Measurements from ENCODE around the gene LTBP1. TPM values are rescaled to one million over a fixed set of nuclear protein-coding genes. Genes with fewer than 3 reads are reported as not detected.

Gene LTBP1
- total RNA-seq, 3 donors from 2014 or later (not counting 1 experiment from before 2014, with no cell fraction given) = 1.7 to 4.7 (median 3.5) TPM

GRCh38 chr2:33435518-33435917, 488.8 kb downstream of the LTBP1 start:
- WGBS (ENCODE audit: insufficient coverage) = 90% methylated on average over 7 of the region's 8 CpGs
- no peak for DNase-seq
- Mint-ChIP-seq H3K9me3 (no peaks in the 10 kb centered on the region), H3K36me3 (no peaks in the 10 kb centered on the region), H3K4me3 (no peak overlapping the region), H3K27ac (no peak overlapping the region), H3K27me3 (ENCODE audit: low read depth in 2 of 2) (peaks cover 15 to 28% of the 10 kb centered on the region in 2 donors), H3K4me1 (no peaks in the 10 kb centered on the region)
- Histone ChIP-seq H3K9me3 (ENCODE audit: control insufficient read depth, insufficient read depth, low read length) (no peaks in the 10 kb centered on the region), H3K36me3 (ENCODE audit: control insufficient read depth, insufficient read depth, low read length) (no peaks in the 10 kb centered on the region), H3K4me1 (ENCODE audit: control insufficient read depth, insufficient read depth, low read length) (no peaks in the 10 kb centered on the region), H3K4me3 (ENCODE audit: low read length) (no peak overlapping the region), H3K27me3 (ENCODE audit: control insufficient read depth, insufficient read depth, low read length) (no peaks in the 10 kb centered on the region), H3K27ac (ENCODE audit: low read length) (no peak overlapping the region)
- ATAC-seq = no peak
- TF ChIP-seq CTCF (IDR thresholded peaks at IDR 0.05) = no peak
- intact Hi-C loops (cut with micrococcal nuclease) = no loop called here

DNA sequence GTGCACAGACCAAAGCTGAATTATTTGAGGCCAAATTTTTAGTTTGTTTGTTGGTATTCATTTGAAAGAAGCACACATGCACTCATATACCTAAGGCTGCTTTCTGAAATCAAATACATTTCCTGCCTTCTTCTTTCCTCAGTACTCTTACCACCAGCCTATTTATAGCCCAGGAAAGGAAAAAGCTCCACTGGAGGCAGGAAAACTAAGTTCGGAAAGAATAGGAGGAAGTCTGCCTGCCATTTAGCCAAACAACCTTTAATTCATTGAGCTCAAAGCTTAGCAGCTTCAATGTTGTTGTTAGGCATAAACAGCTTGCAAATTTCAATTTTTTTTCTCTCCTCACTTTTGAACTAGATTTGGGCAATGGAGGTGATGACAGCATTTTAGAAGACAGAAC, 489.3 kb downstream of the LTBP1 start:
- Histone ChIP-seq H3K36me3 (ENCODE audit: control insufficient read depth, insufficient read depth, low read length) (no peaks in the 10 kb centered on the region), H3K27me3 (ENCODE audit: control insufficient read depth, insufficient read depth, low read length) (no peaks in the 10 kb centered on the region), H3K4me3 (ENCODE audit: low read length) (no peak overlapping the region), H3K27ac (ENCODE audit: low read length) (no peak overlapping the region), H3K4me1 (ENCODE audit: control insufficient read depth, insufficient read depth, low read length) (no peaks in the 10 kb centered on the region), H3K9me3 (ENCODE audit: control insufficient read depth, insufficient read depth, low read length) (no peaks in the 10 kb centered on the region)
- Mint-ChIP-seq H3K27ac (no peak overlapping the region), H3K9me3 (no peaks in the 10 kb centered on the region), H3K4me1 (no peaks in the 10 kb centered on the region), H3K27me3 (ENCODE audit: low read depth in 2 of 2) (peaks cover 15 to 28% of the 10 kb centered on the region in 2 donors), H3K36me3 (no peaks in the 10 kb centered on the region), H3K4me3 (no peak overlapping the region)
- intact Hi-C loops (cut with micrococcal nuclease) = no loop called here
- ATAC-seq (no peak), DNase-seq (no peak)
- TF ChIP-seq CTCF (IDR thresholded peaks at IDR 0.05) = no peak
- 33% methylated on average over 1 of the region's 1 CpG for WGBS (ENCODE audit: insufficient coverage)

GRCh38 chr2:33437297-33437696, 490.5 kb downstream of the LTBP1 start:
- Histone ChIP-seq H3K27me3 (ENCODE audit: control insufficient read depth, insufficient read depth, low read length) (no peaks in the 10 kb centered on the region), H3K36me3 (ENCODE audit: control insufficient read depth, insufficient read depth, low read length) (no peaks in the 10 kb centered on the region), H3K9me3 (ENCODE audit: control insufficient read depth, insufficient read depth, low read length) (no peaks in the 10 kb centered on the region), H3K4me1 (ENCODE audit: control insufficient read depth, insufficient read depth, low read length) (no peaks in the 10 kb centered on the region), H3K4me3 (ENCODE audit: low read length) (no peak overlapping the region), H3K27ac (ENCODE audit: low read length) (no peak overlapping the region)
- Mint-ChIP-seq H3K36me3 (no peaks in the 10 kb centered on the region), H3K9me3 (no peaks in the 10 kb centered on the region), H3K4me1 (no peaks in the 10 kb centered on the region), H3K4me3 (no peak overlapping the region), H3K27me3 (ENCODE audit: low read depth in 2 of 2) (peaks cover 12 to 29% of the 10 kb centered on the region in 2 donors), H3K27ac (no peak overlapping the region)
- 59% methylated on average over 4 of the region's 4 CpGs for WGBS (ENCODE audit: insufficient coverage)
- no peak for TF ChIP-seq CTCF (IDR thresholded peaks at IDR 0.05)
- DNase-seq (no peak), ATAC-seq (no peak)
- intact Hi-C loops (cut with micrococcal nuclease) = no loop called here

GRCh38 chr2:33437815-33438214, 491.1 kb downstream of the LTBP1 start:
- no peaks in the 10 kb centered on the region for H3K36me3 ChIP-seq (ENCODE audit: control insufficient read depth, insufficient read depth, low read length)
- no peaks in the 10 kb centered on the region for H3K27me3 ChIP-seq (ENCODE audit: control insufficient read depth, insufficient read depth, low read length)
- intact Hi-C loops (cut with micrococcal nuclease) = no loop called here
- Mint-ChIP-seq H3K27ac (no peak overlapping the region), H3K4me1 (no peaks in the 10 kb centered on the region), H3K4me3 (no peak overlapping the region), H3K27me3 (ENCODE audit: low read depth in 2 of 2) (peaks cover 12 to 35% of the 10 kb centered on the region in 2 donors), H3K36me3 (no peaks in the 10 kb centered on the region), H3K9me3 (no peaks in the 10 kb centered on the region)
- DNase-seq (no peak), ATAC-seq (no peak)
- WGBS (ENCODE audit: insufficient coverage) = 82% methylated on average over 1 of the region's 2 CpGs
- TF ChIP-seq CTCF (IDR thresholded peaks at IDR 0.05) = no peak
- H3K4me3 ChIP-seq (ENCODE audit: low read length) = no peak overlapping the region
- no peak overlapping the region for H3K27ac ChIP-seq (ENCODE audit: low read length)
- H3K9me3 ChIP-seq (ENCODE audit: control insufficient read depth, insufficient read depth, low read length) = no peaks in the 10 kb centered on the region
- no peaks in the 10 kb centered on the region for H3K4me1 ChIP-seq (ENCODE audit: control insufficient read depth, insufficient read depth, low read length)

Data from natural killer cell (primary cell).